K562 (cell line): ENCODE measurements around the gene FAM193A. TPM values are rescaled to one million over a fixed set of nuclear protein-coding genes. Genes with fewer than 3 reads are reported as not detected.

Source experiments
- ATAC-seq: fragments of 200-7000 bp; cut with Tn5 transposase; 3 replicates; pipeline ENCODE4 v1.9.1; 2020; ENCODE audit warnings: moderate library complexity
- BruUV-seq: library from RNA; stranded (reverse); fragments of 400-500 nt; replicated peaks from 2 replicates; lab custom pipeline; 2021; lab: Mats Ljungman, UMichigan
- CTCF ChIA-PET: fragments of 300-600 bp; formaldehyde crosslinking; extraction: SDS; loops from one replicate; lab custom pipeline; 2021; ENCODE audit warnings: low intra/inter-chr PET ratio; lab: Yijun Ruan, JAX
- POLR2A ChIA-PET: fragments of 300-600, 350-650 bp; sonication (Branson Sonifier 250); formaldehyde crosslinking; extraction: SDS; loops from one replicate; lab custom pipeline; 2021; ENCODE audit warnings: antibody characterized with exemption, inconsistent platforms; lab: Yijun Ruan, JAX
- DNase-seq, 4 experiments: peaks; one replicate each; pipeline versions ENCODE4 v3.0.0 to v3.0.0-alpha.2; 2011 to 2018; ENCODE audit warnings: low spot score in 3 of 4, mixed read lengths in 3 of 4; ENCODE audit errors: extremely low read depth in 1 of 4
- FAIRE-seq: peaks from 2 replicates; lab custom pipeline; 2011; peaks lifted over from hg19 to GRCh38; lab: Jason Lieb, UNC
- H2AFZ ChIP-seq: 2 replicates; pipeline ENCODE4 v1.6.0; 2011; ENCODE audit warnings: low read depth, low read length, control low read depth, inconsistent platforms
- H3K27ac ChIP-seq: fragments of 200-600 bp; 3 replicates; pipeline ENCODE4 v1.8.0; 2011; ENCODE audit warnings: low read depth, mild to moderate bottlenecking, control low read depth, inconsistent platforms, low read length, moderate library complexity, mixed read lengths; ENCODE audit errors: extremely low read depth
- H3K27me3 ChIP-seq, 2 experiments: fragments of 300-600 bp in 1 of 2; 2 replicates in 1 of 2; 3 replicates in 1 of 2; pipeline versions ENCODE4 v1.6.0 to v1.8.0; 2011; ENCODE audit warnings: inconsistent platforms in 2 of 2, low read length in 2 of 2, mild to moderate bottlenecking in 1 of 2, mixed read lengths in 1 of 2, moderate library complexity in 1 of 2; ENCODE audit not compliant: control insufficient read depth in 2 of 2, insufficient read depth in 2 of 2
- H3K36me3 ChIP-seq: fragments of 300-600 bp; 3 replicates; pipeline ENCODE4 v1.8.0; 2011; ENCODE audit warnings: mild to moderate bottlenecking, low read length, inconsistent platforms; ENCODE audit not compliant: control insufficient read depth, insufficient read depth
- H3K4me1 ChIP-seq, 2 experiments: fragments of 200-600 bp in 1 of 2; replicated peaks in 1 of 2; 2 replicates in 1 of 2; 3 replicates in 1 of 2; pipeline versions ENCODE4 v1.5.1 to v1.8.0; 2011; ENCODE audit warnings: inconsistent platforms in 2 of 2, low read length in 2 of 2, mild to moderate bottlenecking in 1 of 2, mixed read lengths in 1 of 2, moderate library complexity in 1 of 2; ENCODE audit not compliant: control insufficient read depth in 2 of 2, insufficient read depth in 2 of 2
- H3K4me2 ChIP-seq: 2 replicates; pipeline ENCODE4 v1.6.1; 2011; ENCODE audit warnings: low read length, control low read depth, inconsistent platforms, mixed read lengths; ENCODE audit not compliant: insufficient read depth
- H3K4me3 ChIP-seq: fragments of 200-600 bp; sonication (generic), shearing (Covaris generic); 2 replicates; pipeline ENCODE4 v1.5.1; 2016; ENCODE audit warnings: control low read depth, inconsistent platforms
- H3K79me2 ChIP-seq: fragments of 200-600 bp; 3 replicates; pipeline ENCODE4 v1.8.0; 2011; ENCODE audit warnings: low read length, inconsistent platforms; ENCODE audit not compliant: control insufficient read depth, insufficient read depth
- H3K9ac ChIP-seq, 2 experiments: 2 replicates each; pipeline versions ENCODE4 v1.6.0 to v1.6.1; 2011; ENCODE audit warnings: low read depth in 2 of 2, low read length in 2 of 2, control low read depth in 1 of 2, inconsistent platforms in 1 of 2, mild to moderate bottlenecking in 1 of 2, mixed read lengths in 1 of 2; ENCODE audit not compliant: insufficient read depth in 1 of 2
- H3K9me1 ChIP-seq: one replicate; pipeline ENCODE4 v1.6.0; 2011; ENCODE audit warnings: inconsistent platforms, mild to moderate bottlenecking, low read length, moderate library complexity; ENCODE audit not compliant: control insufficient read depth, insufficient read depth
- H3K9me3 ChIP-seq: replicated peaks from 2 replicates; pipeline ENCODE4 v1.5.1; 2011; ENCODE audit warnings: low read depth, low read length, inconsistent platforms; ENCODE audit not compliant: control insufficient read depth, insufficient read depth
- H4K20me1 ChIP-seq: replicated peaks from 2 replicates; pipeline ENCODE4 v1.6.1; 2011; ENCODE audit warnings: low read length, inconsistent platforms, mixed read lengths; ENCODE audit not compliant: control insufficient read depth, insufficient read depth
- CBX3 ChIP-seq, 2 experiments: IDR thresholded peaks; 1 replicate in 1 of 2; 2 replicates in 1 of 2; pipeline ENCODE4 v1.6.1; 2012; ENCODE audit warnings: inconsistent platforms in 2 of 2, low read length in 2 of 2, borderline replicate concordance in 1 of 2, control low read depth in 1 of 2
- FOSL1 ChIP-seq: fragments of 200-800 bp; sonication (Bioruptor generic); conservative IDR thresholded peaks from 2 replicates; pipeline ENCODE4 v1.6.1; 2016; ENCODE audit warnings: missing genetic modification characterization, missing compliant biosample characterization
- HCFC1 ChIP-seq: IDR thresholded peaks from 2 replicates; pipeline ENCODE4 v1.6.1; 2012; ENCODE audit warnings: low read depth, low read length, improper control_type of control experiment
- SAP30 ChIP-seq: fragments of 200-600 bp; sonication (generic); IDR thresholded peaks from 2 replicates; pipeline ENCODE4 v1.6.1; 2012; ENCODE audit warnings: borderline replicate concordance, low read depth, mild to moderate bottlenecking, moderate library complexity, low read length, control low read depth, inconsistent platforms; ENCODE audit not compliant: insufficient read depth, poor library complexity, severe bottlenecking
- TAF15 ChIP-seq: fragments of 200-400 bp; formaldehyde crosslinking; IDR thresholded peaks from 2 replicates; pipeline ENCODE4 v1.6.1; 2017; ENCODE audit warnings: mild to moderate bottlenecking, low read depth, low read length, moderate library complexity
- TCF7L2 ChIP-seq: fragments of 150-350 bp; IDR thresholded peaks from 2 replicates; pipeline ENCODE4 v1.6.1; 2016; ENCODE audit warnings: low read depth, mild to moderate bottlenecking, low read length, moderate library complexity
- XRCC4 ChIP-seq: IDR thresholded peaks from one replicate; pipeline ENCODE4 v1.6.1; 2011; ENCODE audit not compliant: insufficient read depth, insufficient read length; ENCODE audit errors: extremely low read depth
- ZNF12 ChIP-seq: sonication (generic); formaldehyde crosslinking; IDR thresholded peaks from 2 replicates; pipeline ENCODE4 v1.4.0; 2020; ENCODE audit warnings: mild to moderate bottlenecking, missing genetic modification reagents
- ZNF175 ChIP-seq: fragments of 200-800 bp; sonication (Bioruptor generic); IDR thresholded peaks from 2 replicates; pipeline ENCODE4 v1.6.1; 2016; ENCODE audit warnings: low read depth, mild to moderate bottlenecking, missing genetic modification characterization, missing compliant biosample characterization
- ZNF507 ChIP-seq: conservative IDR thresholded peaks from 2 replicates; pipeline ENCODE4 v1.6.1; 2017; ENCODE audit warnings: missing genetic modification characterization, missing compliant biosample characterization
- WGBS: fragments of 100-300 bp; shearing (Covaris generic); methylation state at CpG from one replicate; pipeline ENCODE4 v1.1.6; 2016; ENCODE audit warnings: low coverage, mixed read lengths; ENCODE audit not compliant: insufficient coverage; ENCODE audit errors: missing lambda C conversion rate; 5-methylcytosine and 5-hydroxymethylcytosine counted together
- in situ Hi-C: fragments of 300-500 bp; cut with MboI; formaldehyde crosslinking; loops from 4 replicates; pipeline ENCODE4 v1.15.0; 2018; ENCODE audit warnings: inconsistent platforms, mixed read lengths
- intact Hi-C: fragments of 100-400 bp; cut with micrococcal nuclease; formaldehyde crosslinking; loops from 2 replicates; pipeline ENCODE4 v1.14.2; 2022
- polyA plus RNA-seq, 8 experiments: library from polyadenylated mRNA; depleted of rRNA in 4 of 8; stranded (reverse) in 5 of 8; unstranded in 3 of 8; fragments of >200 nt; fragmentation: Nextera tagmentation in 2 of 8; fragmentation: Illumina TruSeq in 1 of 8; extraction: Ambion mirVana in 2 of 8; extraction: Trizol in 1 of 8; gene quantifications; 2 replicates each; pipeline versions ENCODE4 v1.2.1 to v1.2.3, GENCODE V29; 2011 to 2014; ENCODE audit warnings: inconsistent platforms in 1 of 8, missing spikeins in 1 of 8
- total RNA-seq, 7 experiments: library from RNA; depleted of rRNA in 6 of 7; stranded (reverse); fragments of >200 nt in 6 of 7; fragmentation: Illumina TruSeq in 2 of 7; extraction: Trizol in 2 of 7; gene quantifications; 2 replicates each; pipeline versions ENCODE4 v1.2.1 to v1.2.3, GENCODE V29; 2011 to 2021; ENCODE audit warnings: low replicate concordance in 1 of 7
- TF ChIP-seq, protein P1 (sequence below): sonication (generic); formaldehyde crosslinking; IDR thresholded peaks from 2 replicates; pipeline ENCODE4 v1.8.0; 2023; ENCODE audit warnings: missing genetic modification reagents, mild to moderate bottlenecking, borderline replicate concordance
- TF ChIP-seq, protein P2 (sequence below): fragments of 250-450 bp; sonication (Bioruptor Pico); IDR thresholded peaks from 2 replicates; pipeline ENCODE4 v1.4.0; 2020; ENCODE audit warnings: mild to moderate bottlenecking, moderate library complexity, borderline replicate concordance
- TF ChIP-seq, protein P3 (sequence below): sonication (generic); IDR thresholded peaks from 2 replicates; pipeline ENCODE4 v1.6.1; 2016

Gene FAM193A
- total and polyA plus RNA-seq, 9 of the 15 experiments (the other 6 are each of a cell fraction or from before 2014, with no cell fraction given), result 0.46 to 24.6 (median 9.6) TPM

DNA sequence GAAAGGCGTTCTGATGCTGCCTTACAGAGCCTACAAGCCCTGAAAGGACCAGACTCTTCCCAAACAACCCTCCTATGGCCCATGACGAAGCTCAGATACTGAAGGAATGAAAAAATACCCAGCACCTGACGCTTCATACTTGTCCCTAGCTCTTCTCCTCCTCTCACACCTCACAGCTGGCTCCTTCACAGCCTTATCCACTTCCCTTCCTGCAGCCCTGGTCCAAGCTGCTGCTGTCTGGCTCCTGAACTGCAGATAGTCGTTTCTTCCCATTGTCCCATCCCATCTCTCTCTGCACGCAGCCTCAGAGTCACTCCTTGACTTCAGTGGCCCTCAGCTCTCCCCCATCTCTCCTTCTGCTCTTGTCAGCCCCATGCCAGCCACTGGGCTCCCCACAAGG, 56.6 kb downstream of the FAM193A start:
- CTCF ChIA-PET, result no interaction called here
- FAIRE-seq (no peak), ATAC-seq (peak; percentile 3; the same call in 2 of the 3 replicates), DNase-seq (no peak)
- Histone ChIP-seq H3K9me3 (no peaks in the 10 kb centered on the region), H3K4me2 (no peak overlapping the region), H3K27me3 (no peaks in the 10 kb centered on the region), H3K9ac (no peak overlapping the region; a peak in 1 of 4 replicates), H3K9me1 (peaks cover 5% of the 10 kb centered on the region), H2AFZ (no peak overlapping the region), H3K27ac (no peak overlapping the region), H3K4me3 (no peak overlapping the region), H3K79me2 (peaks cover 94% of the 10 kb centered on the region), H4K20me1 (peaks cover 69% of the 10 kb centered on the region), H3K36me3 (peaks cover 17% of the 10 kb centered on the region; the same call in 2 of the 3 replicates), H3K4me1 (peaks cover 30 to 33% of the 10 kb centered on the region in 2 experiments; a peak in 4 of 5 replicates)
- intact Hi-C loops (no loop called here), in situ Hi-C loops (no loop called here)
- no TSS peak for BruUV-seq
- POLR2A ChIA-PET, result interaction anchor here (0.6 to 1.5 kb wide), 4 partner anchors 10 to 46 kb away, joined by 3 to 8 read pairs (median 4); no protein-coding TSS in a partner anchor
- WGBS, result 46% methylated on average over 5 of the region's 5 CpGs
- TF ChIP-seq CBX3 (IDR thresholded peaks at IDR 0.05; ENCODE audit: borderline replicate concordance in 1 of 2, low read length in 2 of 2), result no peak
- TF ChIP-seq, protein P1, sequence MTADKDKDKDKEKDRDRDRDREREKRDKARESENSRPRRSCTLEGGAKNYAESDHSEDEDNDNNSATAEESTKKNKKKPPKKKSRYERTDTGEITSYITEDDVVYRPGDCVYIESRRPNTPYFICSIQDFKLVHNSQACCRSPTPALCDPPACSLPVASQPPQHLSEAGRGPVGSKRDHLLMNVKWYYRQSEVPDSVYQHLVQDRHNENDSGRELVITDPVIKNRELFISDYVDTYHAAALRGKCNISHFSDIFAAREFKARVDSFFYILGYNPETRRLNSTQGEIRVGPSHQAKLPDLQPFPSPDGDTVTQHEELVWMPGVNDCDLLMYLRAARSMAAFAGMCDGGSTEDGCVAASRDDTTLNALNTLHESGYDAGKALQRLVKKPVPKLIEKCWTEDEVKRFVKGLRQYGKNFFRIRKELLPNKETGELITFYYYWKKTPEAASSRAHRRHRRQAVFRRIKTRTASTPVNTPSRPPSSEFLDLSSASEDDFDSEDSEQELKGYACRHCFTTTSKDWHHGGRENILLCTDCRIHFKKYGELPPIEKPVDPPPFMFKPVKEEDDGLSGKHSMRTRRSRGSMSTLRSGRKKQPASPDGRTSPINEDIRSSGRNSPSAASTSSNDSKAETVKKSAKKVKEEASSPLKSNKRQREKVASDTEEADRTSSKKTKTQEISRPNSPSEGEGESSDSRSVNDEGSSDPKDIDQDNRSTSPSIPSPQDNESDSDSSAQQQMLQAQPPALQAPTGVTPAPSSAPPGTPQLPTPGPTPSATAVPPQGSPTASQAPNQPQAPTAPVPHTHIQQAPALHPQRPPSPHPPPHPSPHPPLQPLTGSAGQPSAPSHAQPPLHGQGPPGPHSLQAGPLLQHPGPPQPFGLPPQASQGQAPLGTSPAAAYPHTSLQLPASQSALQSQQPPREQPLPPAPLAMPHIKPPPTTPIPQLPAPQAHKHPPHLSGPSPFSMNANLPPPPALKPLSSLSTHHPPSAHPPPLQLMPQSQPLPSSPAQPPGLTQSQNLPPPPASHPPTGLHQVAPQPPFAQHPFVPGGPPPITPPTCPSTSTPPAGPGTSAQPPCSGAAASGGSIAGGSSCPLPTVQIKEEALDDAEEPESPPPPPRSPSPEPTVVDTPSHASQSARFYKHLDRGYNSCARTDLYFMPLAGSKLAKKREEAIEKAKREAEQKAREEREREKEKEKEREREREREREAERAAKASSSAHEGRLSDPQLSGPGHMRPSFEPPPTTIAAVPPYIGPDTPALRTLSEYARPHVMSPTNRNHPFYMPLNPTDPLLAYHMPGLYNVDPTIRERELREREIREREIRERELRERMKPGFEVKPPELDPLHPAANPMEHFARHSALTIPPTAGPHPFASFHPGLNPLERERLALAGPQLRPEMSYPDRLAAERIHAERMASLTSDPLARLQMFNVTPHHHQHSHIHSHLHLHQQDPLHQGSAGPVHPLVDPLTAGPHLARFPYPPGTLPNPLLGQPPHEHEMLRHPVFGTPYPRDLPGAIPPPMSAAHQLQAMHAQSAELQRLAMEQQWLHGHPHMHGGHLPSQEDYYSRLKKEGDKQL (CRISPR knock-in tag), result no peak
- TF ChIP-seq ZNF175 (CRISPR knock-in tag), result no peak
- TF ChIP-seq TCF7L2, result no peak
- TF ChIP-seq FOSL1 (tag), result no peak
- TF ChIP-seq, protein P2, sequence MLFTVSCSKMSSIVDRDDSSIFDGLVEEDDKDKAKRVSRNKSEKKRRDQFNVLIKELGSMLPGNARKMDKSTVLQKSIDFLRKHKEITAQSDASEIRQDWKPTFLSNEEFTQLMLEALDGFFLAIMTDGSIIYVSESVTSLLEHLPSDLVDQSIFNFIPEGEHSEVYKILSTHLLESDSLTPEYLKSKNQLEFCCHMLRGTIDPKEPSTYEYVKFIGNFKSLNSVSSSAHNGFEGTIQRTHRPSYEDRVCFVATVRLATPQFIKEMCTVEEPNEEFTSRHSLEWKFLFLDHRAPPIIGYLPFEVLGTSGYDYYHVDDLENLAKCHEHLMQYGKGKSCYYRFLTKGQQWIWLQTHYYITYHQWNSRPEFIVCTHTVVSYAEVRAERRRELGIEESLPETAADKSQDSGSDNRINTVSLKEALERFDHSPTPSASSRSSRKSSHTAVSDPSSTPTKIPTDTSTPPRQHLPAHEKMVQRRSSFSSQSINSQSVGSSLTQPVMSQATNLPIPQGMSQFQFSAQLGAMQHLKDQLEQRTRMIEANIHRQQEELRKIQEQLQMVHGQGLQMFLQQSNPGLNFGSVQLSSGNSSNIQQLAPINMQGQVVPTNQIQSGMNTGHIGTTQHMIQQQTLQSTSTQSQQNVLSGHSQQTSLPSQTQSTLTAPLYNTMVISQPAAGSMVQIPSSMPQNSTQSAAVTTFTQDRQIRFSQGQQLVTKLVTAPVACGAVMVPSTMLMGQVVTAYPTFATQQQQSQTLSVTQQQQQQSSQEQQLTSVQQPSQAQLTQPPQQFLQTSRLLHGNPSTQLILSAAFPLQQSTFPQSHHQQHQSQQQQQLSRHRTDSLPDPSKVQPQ (CRISPR knock-in tag), result no peak
- TF ChIP-seq HCFC1, result no peak
- no peak for TF ChIP-seq ZNF12
- TF ChIP-seq SAP30, result no peak
- TF ChIP-seq TAF15, result no peak
- TF ChIP-seq ZNF507 (tag), result no peak
- no peak for TF ChIP-seq XRCC4
- TF ChIP-seq, protein P3, sequence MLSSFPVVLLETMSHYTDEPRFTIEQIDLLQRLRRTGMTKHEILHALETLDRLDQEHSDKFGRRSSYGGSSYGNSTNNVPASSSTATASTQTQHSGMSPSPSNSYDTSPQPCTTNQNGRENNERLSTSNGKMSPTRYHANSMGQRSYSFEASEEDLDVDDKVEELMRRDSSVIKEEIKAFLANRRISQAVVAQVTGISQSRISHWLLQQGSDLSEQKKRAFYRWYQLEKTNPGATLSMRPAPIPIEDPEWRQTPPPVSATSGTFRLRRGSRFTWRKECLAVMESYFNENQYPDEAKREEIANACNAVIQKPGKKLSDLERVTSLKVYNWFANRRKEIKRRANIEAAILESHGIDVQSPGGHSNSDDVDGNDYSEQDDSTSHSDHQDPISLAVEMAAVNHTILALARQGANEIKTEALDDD, result no peak
